DOHH2 (cell line): ENCODE measurements around the gene ATP8B1.

ENCODE experiments used
- CTCF ChIP-seq: fragments of 200-600 bp; sonication (generic); IDR thresholded peaks from one replicate; pipeline ENCODE4 v1.5.1; 2014; ENCODE audit warnings: antibody characterized with exemption, mild to moderate bottlenecking, low read depth, low read length; ENCODE audit not compliant: poor library complexity, severe bottlenecking
- EZH2phosphoT487 ChIP-seq: fragments of 200-600 bp; sonication (generic); IDR thresholded peaks from 2 replicates; pipeline ENCODE4 v1.6.1; 2017; ENCODE audit warnings: borderline replicate concordance, mild to moderate bottlenecking, antibody characterized with exemption, low read length, moderate library complexity, mixed read lengths

GRCh38 chr18:57687970-57688369 is 115.1 kb downstream of the ATP8B1 start:
- TF ChIP-seq CTCF (no peak), EZH2phosphoT487 (no peak)
